Measurements from ENCODE around the gene TP53BP1. TPM values are rescaled to one million over a fixed set of nuclear protein-coding genes. Genes with fewer than 3 reads are reported as not detected.
A peak's percentile ranks its signal among the peaks of the same experiment; 100 is the strongest.

TP53BP1 gene
- total and polyA plus RNA-seq, 5 donors from 2014 or later: 3.9 to 42.1 (median 7.8) TPM

DNA sequence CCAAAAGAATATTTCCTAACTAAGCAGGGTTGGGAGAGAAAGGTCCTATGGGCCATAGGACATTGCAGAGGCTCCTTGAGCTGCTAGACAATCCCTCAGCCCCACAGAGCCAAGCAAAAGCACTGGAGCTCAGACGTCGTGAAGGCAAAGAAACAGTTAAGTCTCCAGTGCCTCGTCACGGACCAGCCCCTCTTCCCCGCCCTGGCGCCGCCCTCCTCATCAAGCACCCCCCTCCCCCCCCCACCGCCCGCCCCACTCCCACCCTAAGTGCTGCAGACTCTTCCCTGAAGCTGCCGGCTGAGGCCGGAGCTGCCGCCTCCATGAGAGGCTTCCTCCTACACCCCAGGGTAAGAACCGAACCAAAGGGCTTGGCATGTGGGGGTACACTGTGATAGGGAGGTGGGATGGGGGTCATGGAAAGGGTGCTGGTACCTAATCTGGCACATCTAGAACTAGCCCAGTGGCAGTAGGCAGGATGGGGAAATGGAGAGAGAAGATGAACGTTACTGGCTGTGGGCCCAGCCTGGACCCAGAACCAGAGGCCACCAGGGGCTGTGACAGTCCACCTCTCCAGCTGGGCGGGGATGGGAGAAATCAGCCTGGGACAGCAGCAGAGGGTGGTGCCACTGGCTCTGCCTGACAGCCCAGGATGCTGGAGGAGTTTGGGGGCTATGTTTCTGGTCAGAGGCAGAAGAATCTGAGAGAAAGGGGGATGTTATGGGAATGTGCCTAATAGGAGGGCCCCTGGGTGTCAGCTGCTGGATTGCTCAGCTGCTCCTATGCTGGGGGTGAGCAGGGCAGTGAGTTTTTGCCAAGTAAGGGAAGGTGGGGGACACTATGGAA is 24.6 kb upstream of the TP53BP1 start, which contains the start of gene MAP1A:
Gene MAP1A, plus strand, starts transcription at position 255 of the 843 bp plus-strand sequence. CDS start 3,866 bp downstream, outside the sequence.
- peaks cover 0 to 2% (median 0%) of the 10 kb centered on the region in 7 donors for H3K9me3 Mint-ChIP-seq
- H3K36me3 ChIP-seq (ENCODE audit: control insufficient read depth, insufficient read depth, low read length): no peaks in the 10 kb centered on the region
- H3K4me3 Mint-ChIP-seq: no peak within 1 kb of the TSS
- H3K27ac Mint-ChIP-seq: peak within 1 kb of the TSS in 1 of 3 donors; percentile 51
- no peak within 1 kb of the TSS for H3K4me3 ChIP-seq (ENCODE audit: low read depth, low read length)
- DNase-seq (no peak), ATAC-seq (ENCODE audit: low read depth in 2 of 2) (no peak)
- peaks cover 0 to 28% (median 13%) of the 10 kb centered on the region in 4 donors for H3K4me1 Mint-ChIP-seq
- no peak within 1 kb of the TSS for H3K27ac ChIP-seq (ENCODE audit: insufficient read depth, low read length, poor library complexity, severe bottlenecking)
- no peaks in the 10 kb centered on the region for H3K9me3 ChIP-seq (ENCODE audit: control insufficient read depth in 2 of 2, low read length in 2 of 2)
- H3K36me3 Mint-ChIP-seq: no peaks in the 10 kb centered on the region
- H3K27me3 Mint-ChIP-seq: peaks cover 33% of the 10 kb centered on the region
- peaks cover 6% of the 10 kb centered on the region for H3K4me1 ChIP-seq (ENCODE audit: control insufficient read depth, insufficient read depth, low read length, poor library complexity, severe bottlenecking)
- H3K27me3 ChIP-seq (ENCODE audit: control insufficient read depth, insufficient read depth, low read length): peaks cover 7% of the 10 kb centered on the region

- Mint-ChIP-seq H3K4me1 (peaks cover 0 to 31% (median 14%) of the 10 kb centered on the region in 4 donors), H3K9me3 (peaks cover 0 to 2% (median 0%) of the 10 kb centered on the region in 7 donors), H3K4me3 (no peak overlapping the region), H3K27me3 (peaks cover 33% of the 10 kb centered on the region), H3K36me3 (no peaks in the 10 kb centered on the region), H3K27ac (no peak overlapping the region)
- no peak for DNase-seq
- ATAC-seq (ENCODE audit: low read depth in 2 of 2): no peak
- Histone ChIP-seq H3K27me3 (ENCODE audit: control insufficient read depth, insufficient read depth, low read length) (peaks cover 7% of the 10 kb centered on the region), H3K27ac (ENCODE audit: insufficient read depth, low read length, poor library complexity, severe bottlenecking) (no peak overlapping the region), H3K9me3 (ENCODE audit: control insufficient read depth in 2 of 2, low read length in 2 of 2) (no peaks in the 10 kb centered on the region), H3K4me3 (ENCODE audit: low read depth, low read length) (no peak overlapping the region), H3K36me3 (ENCODE audit: control insufficient read depth, insufficient read depth, low read length) (no peaks in the 10 kb centered on the region), H3K4me1 (ENCODE audit: control insufficient read depth, insufficient read depth, low read length, poor library complexity, severe bottlenecking) (peaks cover 6% of the 10 kb centered on the region)
These were observed 23.9 kb upstream of the TP53BP1 start for GRCh38 chr15:43516801-43517353.

DNA sequence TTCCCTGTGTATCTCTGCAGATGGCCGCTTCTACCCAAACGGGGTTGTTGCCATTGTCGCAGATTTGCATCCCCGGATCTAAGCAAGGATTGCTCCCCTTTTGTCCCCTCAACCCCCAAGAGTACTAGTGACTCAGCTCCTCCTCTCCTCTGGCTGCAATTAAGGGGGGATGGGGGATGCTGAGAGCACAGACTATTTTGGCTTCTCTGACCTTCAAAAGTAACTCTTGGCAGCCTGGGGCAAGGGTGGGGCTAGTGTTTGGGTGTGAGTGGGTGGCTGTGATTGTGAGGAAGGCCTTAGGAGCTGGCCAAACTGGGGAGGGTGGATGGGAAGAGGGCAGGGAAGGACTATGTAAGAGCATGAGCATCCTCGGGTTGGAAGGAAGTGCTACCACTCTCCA is 23.2 kb upstream of the TP53BP1 start:
- Histone ChIP-seq H3K9me3 (ENCODE audit: control insufficient read depth in 2 of 2, low read length in 2 of 2) (no peaks in the 10 kb centered on the region), H3K4me1 (ENCODE audit: control insufficient read depth, insufficient read depth, low read length, poor library complexity, severe bottlenecking) (peaks cover 12% of the 10 kb centered on the region), H3K36me3 (ENCODE audit: control insufficient read depth, insufficient read depth, low read length) (no peaks in the 10 kb centered on the region), H3K4me3 (ENCODE audit: low read depth, low read length) (no peak overlapping the region), H3K27ac (ENCODE audit: insufficient read depth, low read length, poor library complexity, severe bottlenecking) (no peak overlapping the region), H3K27me3 (ENCODE audit: control insufficient read depth, insufficient read depth, low read length) (peaks cover 7% of the 10 kb centered on the region)
- H3K9me3 Mint-ChIP-seq: peaks cover 0 to 2% (median 0%) of the 10 kb centered on the region in 7 donors
- H3K27me3 Mint-ChIP-seq: peaks cover 36% of the 10 kb centered on the region
- no peak for ATAC-seq (ENCODE audit: low read depth in 2 of 2)
- no peak overlapping the region for H3K4me3 Mint-ChIP-seq
- H3K36me3 Mint-ChIP-seq: no peaks in the 10 kb centered on the region
- DNase-seq: no peak
- peaks cover 0 to 38% (median 18%) of the 10 kb centered on the region in 4 donors for H3K4me1 Mint-ChIP-seq
- peak overlapping the region in 1 of 3 donors; percentile 92 for H3K27ac Mint-ChIP-seq

DNA sequence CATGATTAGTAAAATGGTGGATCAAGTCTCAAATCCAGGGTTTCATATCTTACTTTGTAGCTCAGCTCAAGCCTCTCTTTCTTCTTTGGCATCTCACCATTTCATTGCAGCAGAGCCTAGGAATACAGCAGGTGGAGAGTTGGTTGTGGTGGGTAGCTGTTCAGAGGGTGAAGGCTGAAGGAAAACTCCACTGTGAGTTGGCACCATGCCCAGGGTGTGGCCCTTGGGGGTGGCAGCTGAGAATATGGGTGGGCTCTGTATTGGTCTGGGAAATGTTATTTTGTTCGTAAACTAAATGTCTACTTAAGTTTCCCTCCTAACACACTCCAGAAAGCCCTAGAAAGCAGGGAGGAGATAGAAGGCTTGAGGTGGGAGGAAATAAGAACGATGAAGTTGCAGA is 22.8 kb upstream of the TP53BP1 start:
- no peak overlapping the region for H3K4me3 Mint-ChIP-seq
- no peaks in the 10 kb centered on the region for H3K36me3 Mint-ChIP-seq
- no peak overlapping the region for H3K27ac Mint-ChIP-seq
- Histone ChIP-seq H3K36me3 (ENCODE audit: control insufficient read depth, insufficient read depth, low read length) (no peaks in the 10 kb centered on the region), H3K27me3 (ENCODE audit: control insufficient read depth, insufficient read depth, low read length) (peaks cover 7% of the 10 kb centered on the region), H3K4me3 (ENCODE audit: low read depth, low read length) (no peak overlapping the region), H3K9me3 (ENCODE audit: control insufficient read depth in 2 of 2, low read length in 2 of 2) (no peaks in the 10 kb centered on the region), H3K27ac (ENCODE audit: insufficient read depth, low read length, poor library complexity, severe bottlenecking) (no peak overlapping the region), H3K4me1 (ENCODE audit: control insufficient read depth, insufficient read depth, low read length, poor library complexity, severe bottlenecking) (peaks cover 15% of the 10 kb centered on the region)
- peaks cover 39% of the 10 kb centered on the region for H3K27me3 Mint-ChIP-seq
- H3K9me3 Mint-ChIP-seq: peaks cover 0 to 2% (median 0%) of the 10 kb centered on the region in 7 donors
- DNase-seq: no peak
- H3K4me1 Mint-ChIP-seq: peaks cover 0 to 41% (median 20%) of the 10 kb centered on the region in 4 donors
- ATAC-seq (ENCODE audit: low read depth in 2 of 2): no peak

- Histone ChIP-seq H3K36me3 (ENCODE audit: control insufficient read depth, insufficient read depth, low read length) (no peaks in the 10 kb centered on the region), H3K27ac (ENCODE audit: insufficient read depth, low read length, poor library complexity, severe bottlenecking) (no peak overlapping the region), H3K4me3 (ENCODE audit: low read depth, low read length) (no peak overlapping the region), H3K9me3 (ENCODE audit: control insufficient read depth in 2 of 2, low read length in 2 of 2) (no peaks in the 10 kb centered on the region), H3K4me1 (ENCODE audit: control insufficient read depth, insufficient read depth, low read length, poor library complexity, severe bottlenecking) (peaks cover 25% of the 10 kb centered on the region), H3K27me3 (ENCODE audit: control insufficient read depth, insufficient read depth, low read length) (peaks cover 7% of the 10 kb centered on the region)
- Mint-ChIP-seq H3K27ac (no peak overlapping the region), H3K36me3 (no peaks in the 10 kb centered on the region), H3K27me3 (peaks cover 36% of the 10 kb centered on the region), H3K4me3 (peak overlapping the region in 1 of 4 donors; percentile 22), H3K4me1 (peaks cover 0 to 52% (median 28%) of the 10 kb centered on the region in 4 donors), H3K9me3 (peaks cover 0 to 2% (median 0%) of the 10 kb centered on the region in 7 donors)
- DNase-seq: peak in 2 of 3 donors; percentile 32 to 81
- ATAC-seq (ENCODE audit: low read depth in 2 of 2): no peak
These were observed 21.5 kb upstream of the TP53BP1 start for GRCh38 chr15:43514241-43515057.

DNA sequence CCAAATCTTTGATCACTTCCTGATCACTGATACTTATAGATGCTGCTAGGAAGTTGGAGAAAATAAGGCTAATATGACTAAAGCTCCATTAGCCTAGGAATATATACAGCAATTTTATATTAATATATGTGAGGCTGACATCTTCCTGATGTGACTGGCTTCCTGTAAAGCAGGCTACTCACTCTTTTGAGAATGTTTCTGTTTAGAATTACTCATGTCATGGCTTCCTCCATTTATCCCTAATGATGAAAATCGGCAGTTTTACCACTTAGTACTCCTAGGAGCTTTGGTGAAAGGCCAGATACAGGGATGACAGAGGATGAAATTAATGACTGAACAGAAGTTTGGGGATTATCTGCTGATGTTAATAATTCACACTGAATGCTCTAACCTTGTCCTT is 20.6 kb upstream of the TP53BP1 start:
- Histone ChIP-seq H3K27me3 (ENCODE audit: control insufficient read depth, insufficient read depth, low read length) (peaks cover 5% of the 10 kb centered on the region), H3K4me3 (ENCODE audit: low read depth, low read length) (no peak overlapping the region), H3K9me3 (ENCODE audit: control insufficient read depth in 2 of 2, low read length in 2 of 2) (no peaks in the 10 kb centered on the region), H3K36me3 (ENCODE audit: control insufficient read depth, insufficient read depth, low read length) (no peaks in the 10 kb centered on the region), H3K27ac (ENCODE audit: insufficient read depth, low read length, poor library complexity, severe bottlenecking) (no peak overlapping the region), H3K4me1 (ENCODE audit: control insufficient read depth, insufficient read depth, low read length, poor library complexity, severe bottlenecking) (peaks cover 26% of the 10 kb centered on the region)
- H3K4me3 Mint-ChIP-seq: peak overlapping the region in 1 of 4 donors; percentile 44
- peaks cover 0 to 50% (median 28%) of the 10 kb centered on the region in 4 donors for H3K4me1 Mint-ChIP-seq
- ATAC-seq (ENCODE audit: low read depth in 2 of 2): no peak
- DNase-seq: no peak
- H3K27me3 Mint-ChIP-seq: peaks cover 31% of the 10 kb centered on the region
- no peak overlapping the region for H3K27ac Mint-ChIP-seq
- H3K36me3 Mint-ChIP-seq: no peaks in the 10 kb centered on the region
- no peaks in the 10 kb centered on the region for H3K9me3 Mint-ChIP-seq

Measured in CD4-positive, CD25-positive, alpha-beta regulatory T cell (primary cell).